Forelimb muscle (tissue), 1 donor: Measurements from ENCODE around the gene LRRC7. TPM values are rescaled to one million over a fixed set of nuclear protein-coding genes. Genes with fewer than 3 reads are reported as not detected.
A peak's percentile ranks its signal among the peaks of the same experiment; 100 is the strongest.

Experiments
- DNase-seq: peaks from one replicate; pipeline ENCODE4 v3.0.0-alpha.2; 2013; ENCODE audit warnings: low read depth
- polyA plus RNA-seq: library from polyadenylated mRNA; unstranded; fragments of 120-200 nt; gene quantifications from one replicate; pipeline ENCODE4 v1.2.1, GENCODE V29; 2013; ENCODE audit not compliant: insufficient read length

LRRC7 gene
- polyA plus RNA-seq, 1 donor = 19.6 TPM

GRCh38 chr1:69776555-69776954 is 208.8 kb downstream of the LRRC7 start:
- DNase-seq = no peak

- no peak for DNase-seq
Measured at GRCh38 chr1:69777423-69777822, 209.7 kb downstream of the LRRC7 start.

- DNase-seq = no peak
Measured at GRCh38 chr1:69777971-69778370, 210.2 kb downstream of the LRRC7 start.

GRCh38 chr1:69787151-69787550 is 219.4 kb downstream of the LRRC7 start:
- DNase-seq = no peak

- no peak for DNase-seq
Measured at GRCh38 chr1:69791311-69791710, 223.6 kb downstream of the LRRC7 start.

GRCh38 chr1:69794831-69795230 is 227.1 kb downstream of the LRRC7 start:
- DNase-seq = no peak

GRCh38 chr1:69814926-69815325 is 247.2 kb downstream of the LRRC7 start:
- no peak for DNase-seq

- peak; percentile 75 for DNase-seq
Measured at GRCh38 chr1:69824932-69825331, 257.2 kb downstream of the LRRC7 start.

GRCh38 chr1:69827732-69828131 is 260.0 kb downstream of the LRRC7 start:
- DNase-seq = no peak

GRCh38 chr1:69833536-69833935 is 265.8 kb downstream of the LRRC7 start:
- DNase-seq = peak; percentile 52

GRCh38 chr1:69834336-69834735 is 266.6 kb downstream of the LRRC7 start:
- DNase-seq = no peak

GRCh38 chr1:69835955-69836354 is 268.2 kb downstream of the LRRC7 start:
- no peak for DNase-seq

GRCh38 chr1:69836971-69837636 is 269.4 kb downstream of the LRRC7 start:
- DNase-seq = no peak

- no peak for DNase-seq
Measured at GRCh38 chr1:69842326-69842725, 274.6 kb downstream of the LRRC7 start.

GRCh38 chr1:69845655-69846054 is 277.9 kb downstream of the LRRC7 start:
- DNase-seq = no peak

GRCh38 chr1:69846267-69846666 is 278.5 kb downstream of the LRRC7 start:
- no peak for DNase-seq

- no peak for DNase-seq
Measured at GRCh38 chr1:69847670-69848069, 279.9 kb downstream of the LRRC7 start.

- DNase-seq = no peak
Measured at GRCh38 chr1:69852151-69852550, 284.4 kb downstream of the LRRC7 start.

- DNase-seq = no peak
Measured at GRCh38 chr1:69852706-69853105, 285.0 kb downstream of the LRRC7 start.

GRCh38 chr1:69858534-69858933 is 290.8 kb downstream of the LRRC7 start:
- DNase-seq = no peak

GRCh38 chr1:69861641-69862040 is 293.9 kb downstream of the LRRC7 start:
- DNase-seq = no peak

GRCh38 chr1:69862906-69863305 is 295.2 kb downstream of the LRRC7 start:
- no peak for DNase-seq

GRCh38 chr1:69863704-69864103 is 296.0 kb downstream of the LRRC7 start:
- no peak for DNase-seq

GRCh38 chr1:69871412-69871811 is 303.7 kb downstream of the LRRC7 start:
- DNase-seq = no peak
